ENCODE results near the gene OLIG2.

- TF ChIP-seq JUND (IDR thresholded peaks at IDR 0.05) (no peak), POLR2A (IDR thresholded peaks at IDR 0.05; ENCODE audit: borderline replicate concordance, extremely low read depth, insufficient read depth, insufficient read length) (no peak), CTCF (IDR thresholded peaks at IDR 0.05 in 2 of 3, conservative IDR thresholded peaks at IDR 0.05 in 1 of 3; ENCODE audit: borderline replicate concordance in 1 of 3, insufficient read depth in 1 of 3, low read depth in 2 of 3, low read length in 2 of 3) (no peak), EGR1 (IDR thresholded peaks at IDR 0.05; ENCODE audit: low read depth) (no peak), EZH2phosphoT487 (IDR thresholded peaks at IDR 0.05; ENCODE audit: borderline replicate concordance) (no peak), ZFX (IDR thresholded peaks at IDR 0.05) (no peak), SP1 (IDR thresholded peaks at IDR 0.05; ENCODE audit: low read depth) (no peak)
Observed at GRCh38 chr21:33022489-33022827, 3.3 kb upstream of the OLIG2 start.
